ENCODE results near the gene TTC21B. TPM values are rescaled to one million over a fixed set of nuclear protein-coding genes. Genes with fewer than 3 reads are reported as not detected.
"Not testable (repeated sequence)": the region's sequence is repeated elsewhere in the genome, so short reads cannot be mapped to it uniquely, and the experiment has no call there.

The TTC21B gene
- total RNA-seq, 1 experiment from 2014 or later: 83.0 TPM

- Histone ChIP-seq H3K4me3 (ENCODE audit: low read depth, low read length, poor library complexity, severe bottlenecking) (no peak overlapping the region), H3K27me3 (replicated peaks; ENCODE audit: insufficient read depth, low read depth, low read length, poor library complexity) (no peaks in the 10 kb centered on the region), H3K9me3 (ENCODE audit: low read depth, low read length, poor library complexity, severe bottlenecking) (no peaks in the 10 kb centered on the region), H3K36me3 (ENCODE audit: insufficient read depth, low read length, poor library complexity, severe bottlenecking) (no peaks in the 10 kb centered on the region), H3K27ac (ENCODE audit: low read depth, low read length, poor library complexity, severe bottlenecking) (no peak overlapping the region), H3K4me1 (ENCODE audit: insufficient read depth, low read length, poor library complexity, severe bottlenecking) (no peaks in the 10 kb centered on the region)
- CTCF ChIA-PET: no interaction called here
- POLR2A ChIA-PET (ENCODE audit: low non-redundant PET): no interaction called here
- DNase-seq (ENCODE audit: low spot score): no peak
- TF ChIP-seq CTCF (conservative IDR thresholded peaks at IDR 0.05; ENCODE audit: low read depth, low read length) (no peak), EZH2 (IDR thresholded peaks at IDR 0.05; ENCODE audit: borderline replicate concordance, low read depth, low read length, poor library complexity, severe bottlenecking) (no peak)
- intact Hi-C loops (cut with micrococcal nuclease; ENCODE audit: unreplicated experiment): no loop called here
- no TSS peak for BruUV-seq (replicated peaks)
Measured at GRCh38 chr2:165989851-165990250, 36.3 kb upstream of the TTC21B start.

DNA sequence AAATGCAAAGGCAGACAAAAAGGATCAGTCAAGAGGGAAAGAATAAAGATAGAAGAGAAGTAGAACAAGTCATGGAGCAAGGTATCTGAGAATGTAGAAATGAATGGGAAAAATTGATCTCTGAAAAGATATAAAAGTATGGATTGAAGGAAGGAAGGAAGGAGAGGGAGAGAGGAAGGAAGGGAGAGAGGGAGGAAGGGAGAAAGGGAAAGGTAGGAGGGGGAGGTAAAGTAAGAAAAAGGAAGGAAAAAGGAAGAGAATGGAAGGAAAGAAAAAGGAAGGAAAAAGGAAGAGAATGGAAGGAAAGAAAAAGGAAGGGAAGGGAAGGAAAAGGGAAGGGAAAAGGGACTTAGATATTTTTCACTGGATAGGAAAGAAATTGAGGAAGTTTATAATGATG is 31.5 kb upstream of the TTC21B start:
- no peak for TF ChIP-seq EZH2 (IDR thresholded peaks at IDR 0.05; ENCODE audit: borderline replicate concordance, low read depth, low read length, poor library complexity, severe bottlenecking)
- no peak for TF ChIP-seq CTCF (conservative IDR thresholded peaks at IDR 0.05; ENCODE audit: low read depth, low read length)
- no peaks in the 10 kb centered on the region for H3K36me3 ChIP-seq (ENCODE audit: insufficient read depth, low read length, poor library complexity, severe bottlenecking)
- no peaks in the 10 kb centered on the region for H3K9me3 ChIP-seq (ENCODE audit: low read depth, low read length, poor library complexity, severe bottlenecking)
- H3K4me3 ChIP-seq (ENCODE audit: low read depth, low read length, poor library complexity, severe bottlenecking): no peak overlapping the region
- H3K4me1 ChIP-seq (ENCODE audit: insufficient read depth, low read length, poor library complexity, severe bottlenecking): no peaks in the 10 kb centered on the region
- ChIA-PET CTCF (no interaction called here), POLR2A (ENCODE audit: low non-redundant PET) (no interaction called here)
- H3K27ac ChIP-seq (ENCODE audit: low read depth, low read length, poor library complexity, severe bottlenecking): no peak overlapping the region
- DNase-seq (ENCODE audit: low spot score): no peak
- intact Hi-C loops (cut with micrococcal nuclease; ENCODE audit: unreplicated experiment): no loop called here
- H3K27me3 ChIP-seq (replicated peaks; ENCODE audit: insufficient read depth, low read depth, low read length, poor library complexity): no peaks in the 10 kb centered on the region
- no TSS peak for BruUV-seq (replicated peaks)

- H3K27ac ChIP-seq (ENCODE audit: low read depth, low read length, poor library complexity, severe bottlenecking); H3K9me3 ChIP-seq (ENCODE audit: low read depth, low read length, poor library complexity, severe bottlenecking); H3K4me3 ChIP-seq (ENCODE audit: low read depth, low read length, poor library complexity, severe bottlenecking); H3K4me1 ChIP-seq (ENCODE audit: insufficient read depth, low read length, poor library complexity, severe bottlenecking); DNase-seq (ENCODE audit: low spot score); intact Hi-C loops (cut with micrococcal nuclease; ENCODE audit: unreplicated experiment); BruUV-seq (replicated peaks); H3K36me3 ChIP-seq (ENCODE audit: insufficient read depth, low read length, poor library complexity, severe bottlenecking); CTCF ChIA-PET; POLR2A ChIA-PET (ENCODE audit: low non-redundant PET); H3K27me3 ChIP-seq (replicated peaks; ENCODE audit: insufficient read depth, low read depth, low read length, poor library complexity): not testable (repeated sequence)
Measured at GRCh38 chr2:165972161-165972560, 18.6 kb upstream of the TTC21B start.

- H3K4me3 ChIP-seq (ENCODE audit: low read depth, low read length, poor library complexity, severe bottlenecking): no peak overlapping the region
- ChIA-PET POLR2A (ENCODE audit: low non-redundant PET) (no interaction called here), CTCF (interaction anchor here (0.7 kb wide), 1 partner anchor 157 kb away, joined by 4 read pairs; the partner anchor contains the start of gene SCN1A)
- no peak overlapping the region for H3K27ac ChIP-seq (ENCODE audit: low read depth, low read length, poor library complexity, severe bottlenecking)
- H3K27me3 ChIP-seq (replicated peaks; ENCODE audit: insufficient read depth, low read depth, low read length, poor library complexity): no peaks in the 10 kb centered on the region
- intact Hi-C loops (cut with micrococcal nuclease; ENCODE audit: unreplicated experiment): no loop called here
- no peaks in the 10 kb centered on the region for H3K9me3 ChIP-seq (ENCODE audit: low read depth, low read length, poor library complexity, severe bottlenecking)
- no peak for DNase-seq (ENCODE audit: low spot score)
- no TSS peak for BruUV-seq (replicated peaks)
- H3K36me3 ChIP-seq (ENCODE audit: insufficient read depth, low read length, poor library complexity, severe bottlenecking): no peaks in the 10 kb centered on the region
- H3K4me1 ChIP-seq (ENCODE audit: insufficient read depth, low read length, poor library complexity, severe bottlenecking): no peaks in the 10 kb centered on the region
- no peak for TF ChIP-seq CTCF (conservative IDR thresholded peaks at IDR 0.05; ENCODE audit: low read depth, low read length)
- no peak for TF ChIP-seq EZH2 (IDR thresholded peaks at IDR 0.05; ENCODE audit: borderline replicate concordance, low read depth, low read length, poor library complexity, severe bottlenecking)
Measured at GRCh38 chr2:165970663-165971062, 17.1 kb upstream of the TTC21B start.
